ENCODE measurements around the gene TSPAN5.

DNA sequence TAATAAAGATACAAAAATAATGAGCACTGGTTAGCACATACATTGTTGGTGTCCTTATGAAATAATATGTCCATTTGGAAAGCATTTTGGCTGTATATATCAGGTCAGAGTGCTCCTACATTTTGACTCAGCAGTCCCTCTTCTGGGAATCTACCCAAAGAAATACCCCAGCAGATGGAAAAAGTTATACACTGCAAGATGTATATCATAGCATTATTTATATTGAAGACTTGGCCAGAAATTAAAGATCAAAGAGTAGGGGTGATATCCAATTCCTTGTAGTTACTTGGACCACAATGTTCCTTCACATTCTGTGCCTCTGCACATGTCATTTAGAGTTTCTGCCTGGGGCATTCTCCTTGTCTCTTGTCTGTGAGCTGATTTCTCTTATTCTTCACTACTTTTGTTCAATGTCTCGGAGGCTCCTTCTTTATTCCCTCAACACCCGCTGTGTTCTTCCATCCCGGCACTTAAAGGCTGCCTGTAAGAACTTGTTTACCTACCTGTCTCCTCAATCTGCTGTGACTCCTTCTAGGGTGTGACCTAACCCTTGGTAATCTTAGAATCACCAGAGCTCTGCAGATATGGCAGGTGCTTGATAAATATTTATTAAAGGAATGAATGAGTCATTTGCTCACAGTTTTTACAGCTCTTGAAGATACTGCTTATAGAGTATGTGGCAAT lies 3.1 kb upstream of the TSPAN5 start:
- no peak for TF ChIP-seq POLR2A (IDR thresholded peaks at IDR 0.05; ENCODE audit: low read length)
- TF ChIP-seq GATA1 (IDR thresholded peaks at IDR 0.05; ENCODE audit: low read depth, low read length) = no peak
